WTC11 (cell line): ENCODE data around the gene SHTN1. TPM values are rescaled to one million over a fixed set of nuclear protein-coding genes. Genes with fewer than 3 reads are reported as not detected.

Source experiments
- ATAC-seq: fragments of 200-7000 bp; cut with Tn5 transposase; 2 replicates; pipeline ENCODE4 v1.10.0; 2021; ENCODE audit warnings: mild to moderate bottlenecking, moderate library complexity
- CTCF ChIA-PET: fragments of 300-600 bp; sonication (Branson Sonifier 250); formaldehyde crosslinking; loops from one replicate; lab custom pipeline; 2021; ENCODE audit warnings: antibody characterized with exemption; lab: Charles Lee
- POLR2A ChIA-PET: fragments of 350-600 bp; sonication (Branson Sonifier 250); formaldehyde crosslinking; loops from one replicate; lab custom pipeline; 2021; ENCODE audit warnings: antibody characterized with exemption; lab: Charles Lee
- DNase-seq: peaks from one replicate; pipeline ENCODE4 v3.0.0; 2021; ENCODE audit warnings: low spot score
- H3K27ac Mint-ChIP-seq: 2 replicates; pipeline ENCODE4 v1.8.0; 2021; ENCODE audit warnings: mixed read lengths
- H3K27me3 Mint-ChIP-seq: 2 replicates; pipeline ENCODE4 v1.8.0; 2021; ENCODE audit warnings: low read depth, mild to moderate bottlenecking, moderate library complexity, mixed read lengths
- H3K36me3 Mint-ChIP-seq: 2 replicates; pipeline ENCODE4 v1.8.0; 2021; ENCODE audit warnings: mixed read lengths
- H3K4me1 Mint-ChIP-seq: 2 replicates; pipeline ENCODE4 v1.8.0; 2022; ENCODE audit warnings: mixed read lengths
- H3K4me3 Mint-ChIP-seq: 2 replicates; pipeline ENCODE4 v1.8.0; 2021; ENCODE audit warnings: mild to moderate bottlenecking, moderate library complexity, mixed read lengths
- H3K9me3 Mint-ChIP-seq: 2 replicates; pipeline ENCODE4 v1.8.0; 2021; ENCODE audit warnings: mixed read lengths
- ARID4B ChIP-seq: sonication (generic); formaldehyde crosslinking; IDR thresholded peaks from 2 replicates; pipeline ENCODE4 v1.8.0; 2023; ENCODE audit warnings: missing genetic modification reagents, mild to moderate bottlenecking, borderline replicate concordance
- ATF6 ChIP-seq: sonication (generic); formaldehyde crosslinking; IDR thresholded peaks from 2 replicates; pipeline ENCODE4 v1.8.1; 2023; ENCODE audit warnings: mild to moderate bottlenecking, missing genetic modification reagents
- CDX4 ChIP-seq: fragments of 250-450 bp; sonication (Bioruptor Pico); IDR thresholded peaks from 2 replicates; pipeline ENCODE4 v1.9.0; 2021; ENCODE audit warnings: moderate library complexity, mild to moderate bottlenecking, inconsistent platforms, borderline replicate concordance
- E2F1 ChIP-seq: sonication (generic); formaldehyde crosslinking; IDR thresholded peaks from 2 replicates; pipeline ENCODE4 v1.8.0; 2022; ENCODE audit warnings: mild to moderate bottlenecking, missing genetic modification reagents
- E2F4 ChIP-seq: sonication (generic); formaldehyde crosslinking; IDR thresholded peaks from 2 replicates; pipeline ENCODE4 v1.8.1; 2022; ENCODE audit warnings: low read depth, mild to moderate bottlenecking, moderate library complexity, missing genetic modification reagents, borderline replicate concordance
- ERG ChIP-seq: fragments of 250-450 bp; sonication (Bioruptor Pico); IDR thresholded peaks from 2 replicates; pipeline ENCODE4 v1.8.0; 2021; ENCODE audit warnings: mild to moderate bottlenecking
- ESRRA ChIP-seq: sonication (generic); formaldehyde crosslinking; IDR thresholded peaks from 2 replicates; pipeline ENCODE4 v1.8.1; 2022; ENCODE audit warnings: mild to moderate bottlenecking, missing genetic modification reagents, borderline replicate concordance
- FOXP1 ChIP-seq: sonication (generic); formaldehyde crosslinking; IDR thresholded peaks from 2 replicates; pipeline ENCODE4 v1.8.0; 2022; ENCODE audit warnings: missing genetic modification reagents, mild to moderate bottlenecking, moderate library complexity, borderline replicate concordance
- JAZF1 ChIP-seq: fragments of 250-450 bp; sonication (Bioruptor Pico); IDR thresholded peaks from 2 replicates; pipeline ENCODE4 v1.9.0; 2021; ENCODE audit warnings: moderate library complexity, mild to moderate bottlenecking, inconsistent platforms
- MXD4 ChIP-seq: fragments of 250-450 bp; sonication (Bioruptor Pico); IDR thresholded peaks from 2 replicates; pipeline ENCODE4 v1.8.0; 2021; ENCODE audit warnings: mild to moderate bottlenecking, moderate library complexity, borderline replicate concordance
- NR1H2 ChIP-seq: sonication (generic); formaldehyde crosslinking; IDR thresholded peaks from 2 replicates; pipeline ENCODE4 v1.9.0; 2021; ENCODE audit warnings: mild to moderate bottlenecking, moderate library complexity, missing genetic modification reagents
- OVOL2 ChIP-seq: fragments of 250-450 bp; sonication (Bioruptor Pico); IDR thresholded peaks from 2 replicates; pipeline ENCODE4 v1.9.0; 2021; ENCODE audit warnings: mild to moderate bottlenecking, borderline replicate concordance
- RELA ChIP-seq: sonication (generic); formaldehyde crosslinking; IDR thresholded peaks from 2 replicates; pipeline ENCODE4 v1.8.1; 2022; ENCODE audit warnings: missing genetic modification reagents, mild to moderate bottlenecking, borderline replicate concordance
- TEAD1 ChIP-seq: sonication (generic); formaldehyde crosslinking; IDR thresholded peaks from 2 replicates; pipeline ENCODE4 v1.8.0; 2022; ENCODE audit warnings: mild to moderate bottlenecking, missing genetic modification reagents
- USF1 ChIP-seq: sonication (generic); formaldehyde crosslinking; IDR thresholded peaks from 2 replicates; pipeline ENCODE4 v1.8.0; 2022; ENCODE audit warnings: mild to moderate bottlenecking, missing genetic modification reagents
- ZMAT4 ChIP-seq: fragments of 250-450 bp; sonication (Bioruptor Pico); IDR thresholded peaks from 2 replicates; pipeline ENCODE4 v1.9.0; 2021; ENCODE audit warnings: mild to moderate bottlenecking
- ZNF121 ChIP-seq: sonication (generic); formaldehyde crosslinking; IDR thresholded peaks from 2 replicates; pipeline ENCODE4 v1.8.0; 2023; ENCODE audit warnings: missing genetic modification reagents
- ZNF219 ChIP-seq: sonication (generic); formaldehyde crosslinking; IDR thresholded peaks from 2 replicates; pipeline ENCODE4 v1.8.0; 2023; ENCODE audit warnings: missing genetic modification reagents, mild to moderate bottlenecking, borderline replicate concordance
- ZNF263 ChIP-seq: sonication (generic); formaldehyde crosslinking; IDR thresholded peaks from 2 replicates; pipeline ENCODE4 v1.8.1; 2022; ENCODE audit warnings: low read depth, mild to moderate bottlenecking, moderate library complexity, missing genetic modification reagents
- ZNF425 ChIP-seq: fragments of 250-450 bp; sonication (Bioruptor Pico); conservative IDR thresholded peaks from 2 replicates; pipeline ENCODE4 v1.9.0; 2021; ENCODE audit warnings: mild to moderate bottlenecking
- total RNA-seq: library from RNA; stranded (reverse); gene quantifications from 3 replicates; pipeline ENCODE4 v1.2.3, GENCODE V29; 2021

SHTN1 gene
- total RNA-seq, 1 experiment from 2014 or later, result 11.0 TPM

GRCh38 chr10:117016266-117016665, 11.3 kb upstream of the SHTN1 start:
- POLR2A ChIA-PET, result no interaction called here
- ATAC-seq, result no peak
- Mint-ChIP-seq H3K27me3 (no peaks in the 10 kb centered on the region), H3K4me1 (no peaks in the 10 kb centered on the region), H3K36me3 (no peaks in the 10 kb centered on the region), H3K4me3 (no peak overlapping the region), H3K27ac (no peak overlapping the region), H3K9me3 (no peaks in the 10 kb centered on the region)
- DNase-seq, result no peak
- CTCF ChIA-PET, result no interaction called here
- TF ChIP-seq ARID4B (CRISPR knock-in tag), result no peak
- no peak for TF ChIP-seq JAZF1 (CRISPR knock-in tag)
- TF ChIP-seq ERG (CRISPR knock-in tag), result no peak
- no peak for TF ChIP-seq ESRRA (CRISPR knock-in tag)
- TF ChIP-seq USF1 (CRISPR knock-in tag), result no peak
- TF ChIP-seq FOXP1 (CRISPR knock-in tag), result no peak
- no peak for TF ChIP-seq ZNF219
- no peak for TF ChIP-seq ZNF121 (CRISPR knock-in tag)
- TF ChIP-seq ATF6 (CRISPR knock-in tag), result no peak

- ATAC-seq (no peak), DNase-seq (no peak)
- ChIA-PET CTCF (no interaction called here), POLR2A (no interaction called here)
- Mint-ChIP-seq H3K4me3 (no peak overlapping the region), H3K36me3 (no peaks in the 10 kb centered on the region), H3K27ac (no peak overlapping the region), H3K9me3 (no peaks in the 10 kb centered on the region), H3K27me3 (no peaks in the 10 kb centered on the region), H3K4me1 (no peaks in the 10 kb centered on the region)
- TF ChIP-seq TEAD1, result no peak
- no peak for TF ChIP-seq E2F4 (CRISPR knock-in tag)
- no peak for TF ChIP-seq ZNF219
- no peak for TF ChIP-seq ZNF263 (CRISPR knock-in tag)
- no peak for TF ChIP-seq OVOL2 (CRISPR knock-in tag)
- TF ChIP-seq RELA (CRISPR knock-in tag), result no peak
- no peak for TF ChIP-seq E2F1 (CRISPR knock-in tag)
- no peak for TF ChIP-seq MXD4 (CRISPR knock-in tag)
- no peak for TF ChIP-seq CDX4 (CRISPR knock-in tag)
- no peak for TF ChIP-seq NR1H2
- TF ChIP-seq ZMAT4 (CRISPR knock-in tag), result no peak
- TF ChIP-seq ZNF425 (CRISPR knock-in tag), result no peak
Observed at GRCh38 chr10:117014835-117015234, 9.8 kb upstream of the SHTN1 start.
